Measurements from ENCODE around the gene NME3.

DNA sequence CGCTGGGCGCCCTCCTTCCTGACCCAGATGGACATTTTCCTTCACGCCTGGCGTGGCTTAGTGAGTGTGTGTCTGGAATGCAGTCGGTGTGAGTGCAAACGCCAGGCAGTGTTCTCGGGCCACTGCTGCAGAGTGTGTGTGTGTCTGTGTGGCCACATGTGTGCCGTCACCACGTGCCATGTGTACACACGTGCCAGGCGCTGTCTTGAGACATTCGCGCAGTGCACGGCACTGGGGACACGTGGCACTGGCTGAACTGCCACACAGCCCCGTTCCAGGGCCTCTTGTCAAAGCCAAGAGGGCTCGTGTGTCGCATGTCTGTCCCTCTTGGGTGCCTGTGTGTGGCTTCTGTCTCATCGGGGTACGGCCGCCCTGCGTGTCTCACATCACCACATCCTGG, 36.5 kb downstream of the NME3 start:
- TF ChIP-seq, protein P1, sequence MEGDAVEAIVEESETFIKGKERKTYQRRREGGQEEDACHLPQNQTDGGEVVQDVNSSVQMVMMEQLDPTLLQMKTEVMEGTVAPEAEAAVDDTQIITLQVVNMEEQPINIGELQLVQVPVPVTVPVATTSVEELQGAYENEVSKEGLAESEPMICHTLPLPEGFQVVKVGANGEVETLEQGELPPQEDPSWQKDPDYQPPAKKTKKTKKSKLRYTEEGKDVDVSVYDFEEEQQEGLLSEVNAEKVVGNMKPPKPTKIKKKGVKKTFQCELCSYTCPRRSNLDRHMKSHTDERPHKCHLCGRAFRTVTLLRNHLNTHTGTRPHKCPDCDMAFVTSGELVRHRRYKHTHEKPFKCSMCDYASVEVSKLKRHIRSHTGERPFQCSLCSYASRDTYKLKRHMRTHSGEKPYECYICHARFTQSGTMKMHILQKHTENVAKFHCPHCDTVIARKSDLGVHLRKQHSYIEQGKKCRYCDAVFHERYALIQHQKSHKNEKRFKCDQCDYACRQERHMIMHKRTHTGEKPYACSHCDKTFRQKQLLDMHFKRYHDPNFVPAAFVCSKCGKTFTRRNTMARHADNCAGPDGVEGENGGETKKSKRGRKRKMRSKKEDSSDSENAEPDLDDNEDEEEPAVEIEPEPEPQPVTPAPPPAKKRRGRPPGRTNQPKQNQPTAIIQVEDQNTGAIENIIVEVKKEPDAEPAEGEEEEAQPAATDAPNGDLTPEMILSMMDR (IDR thresholded peaks at IDR 0.05), result no peak
- no peak for TF ChIP-seq POLR2A (IDR thresholded peaks at IDR 0.05)
